Left ventricle myocardium inferior (tissue), 1 donor: ENCODE data around the gene GTPBP6. TPM values are rescaled to one million over a fixed set of nuclear protein-coding genes. Genes with fewer than 3 reads are reported as not detected.
"Not testable (repeated sequence)": the region's sequence is repeated elsewhere in the genome, so short reads cannot be mapped to it uniquely, and the experiment has no call there.

Source experiments
- DNase-seq: peaks from one replicate; pipeline ENCODE4 v3.0.0-alpha.2; 2020
- H3K27ac ChIP-seq: fragments of 200-600 bp; replicated peaks from 2 replicates; pipeline ENCODE4 v1.8.0; 2021
- H3K27me3 ChIP-seq: fragments of 200-600 bp; 2 replicates; pipeline ENCODE4 v1.8.0; 2021; ENCODE audit warnings: low read depth
- H3K36me3 ChIP-seq: fragments of 200-600 bp; 2 replicates; pipeline ENCODE4 v1.8.0; 2021
- H3K4me1 ChIP-seq: fragments of 200-600 bp; 2 replicates; pipeline ENCODE4 v1.8.0; 2021
- H3K4me3 ChIP-seq: fragments of 200-600 bp; 2 replicates; pipeline ENCODE4 v1.8.0; 2021; ENCODE audit warnings: mild to moderate bottlenecking, moderate library complexity
- H3K9me3 ChIP-seq: fragments of 200-600 bp; replicated peaks from 2 replicates; pipeline ENCODE4 v1.8.0; 2021
- intact Hi-C: fragments of 100-400 bp; cut with micrococcal nuclease; formaldehyde crosslinking; loops from one replicate; pipeline ENCODE4 v1.11.0; 2022
- total RNA-seq: library from RNA; stranded (reverse); fragmentation: NEBNext Ultra II Directional; extraction: Animal tissue kit (Norgen Biotek cat#: 25700); gene quantifications from one replicate; pipeline ENCODE4 v1.2.1, GENCODE V29; 2021
- TF ChIP-seq, protein P1 (sequence below): fragments of 200-600 bp; IDR thresholded peaks from 2 replicates; pipeline ENCODE4 v1.8.0; 2021; ENCODE audit warnings: antibody characterized with exemption, mild to moderate bottlenecking, borderline replicate concordance
- donor health status: DM: no; HTN: yes; CAD: no; lungs with severe emphysema.

Gene GTPBP6
- total RNA-seq, 1 donor from 2014 or later: 51.1 TPM

DNA sequence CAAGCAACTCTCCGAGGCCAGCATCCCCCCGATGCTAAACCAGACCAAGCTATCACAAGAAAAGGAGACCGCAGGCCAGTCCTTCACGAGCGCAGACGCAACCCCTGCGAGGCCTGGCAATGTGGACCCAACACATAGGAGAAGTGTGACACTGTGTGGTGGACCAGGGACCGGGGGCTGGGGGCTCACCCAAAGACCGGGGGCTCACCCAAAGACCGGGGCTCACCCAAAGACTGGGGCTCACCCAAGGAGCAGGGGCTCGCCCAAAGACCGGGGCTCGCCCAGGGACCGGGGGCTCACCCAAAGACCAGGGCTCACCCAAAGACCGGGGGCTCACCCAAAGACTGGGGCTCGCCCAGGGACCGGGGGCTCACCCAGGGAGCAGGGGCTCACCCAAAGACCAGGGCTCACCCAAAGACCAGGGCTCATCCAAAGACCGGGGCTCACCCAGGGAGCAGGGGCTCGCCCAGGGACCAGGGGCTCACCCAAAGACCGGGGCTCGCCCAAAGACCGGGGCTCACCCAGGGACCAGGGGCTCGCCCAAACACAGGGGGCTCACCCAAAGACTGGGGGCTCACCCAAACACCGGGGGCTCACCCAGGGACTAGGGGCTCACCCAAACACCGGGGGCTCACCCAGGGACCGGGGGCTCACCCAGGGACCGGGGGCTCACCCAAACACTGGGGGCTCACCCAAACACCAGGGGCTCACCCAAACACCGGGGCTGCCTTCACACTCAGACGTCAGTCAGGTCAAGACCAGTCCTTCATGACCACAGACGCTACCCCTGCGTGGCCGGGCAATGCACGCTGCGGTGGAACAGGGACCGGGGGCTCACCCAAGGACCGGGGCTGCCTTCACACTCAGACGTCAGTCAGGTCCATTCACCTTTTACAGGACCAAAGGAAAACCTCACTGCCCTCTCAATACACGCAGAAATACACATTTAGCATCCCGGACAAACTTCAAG is 35.3 kb upstream of the GTPBP6 start:
- H3K27ac ChIP-seq: peak overlapping the region; percentile 52
- peaks cover 16% of the 10 kb centered on the region for H3K36me3 ChIP-seq
- peaks cover 36% of the 10 kb centered on the region for H3K4me1 ChIP-seq
- intact Hi-C loops: no loop called here
- no peak overlapping the region for H3K4me3 ChIP-seq
- no peaks in the 10 kb centered on the region for H3K27me3 ChIP-seq
- peak; percentile 8 for DNase-seq
- TF ChIP-seq, protein P1, sequence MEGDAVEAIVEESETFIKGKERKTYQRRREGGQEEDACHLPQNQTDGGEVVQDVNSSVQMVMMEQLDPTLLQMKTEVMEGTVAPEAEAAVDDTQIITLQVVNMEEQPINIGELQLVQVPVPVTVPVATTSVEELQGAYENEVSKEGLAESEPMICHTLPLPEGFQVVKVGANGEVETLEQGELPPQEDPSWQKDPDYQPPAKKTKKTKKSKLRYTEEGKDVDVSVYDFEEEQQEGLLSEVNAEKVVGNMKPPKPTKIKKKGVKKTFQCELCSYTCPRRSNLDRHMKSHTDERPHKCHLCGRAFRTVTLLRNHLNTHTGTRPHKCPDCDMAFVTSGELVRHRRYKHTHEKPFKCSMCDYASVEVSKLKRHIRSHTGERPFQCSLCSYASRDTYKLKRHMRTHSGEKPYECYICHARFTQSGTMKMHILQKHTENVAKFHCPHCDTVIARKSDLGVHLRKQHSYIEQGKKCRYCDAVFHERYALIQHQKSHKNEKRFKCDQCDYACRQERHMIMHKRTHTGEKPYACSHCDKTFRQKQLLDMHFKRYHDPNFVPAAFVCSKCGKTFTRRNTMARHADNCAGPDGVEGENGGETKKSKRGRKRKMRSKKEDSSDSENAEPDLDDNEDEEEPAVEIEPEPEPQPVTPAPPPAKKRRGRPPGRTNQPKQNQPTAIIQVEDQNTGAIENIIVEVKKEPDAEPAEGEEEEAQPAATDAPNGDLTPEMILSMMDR: no peak
- H3K9me3 ChIP-seq: peaks cover 2% of the 10 kb centered on the region

DNA sequence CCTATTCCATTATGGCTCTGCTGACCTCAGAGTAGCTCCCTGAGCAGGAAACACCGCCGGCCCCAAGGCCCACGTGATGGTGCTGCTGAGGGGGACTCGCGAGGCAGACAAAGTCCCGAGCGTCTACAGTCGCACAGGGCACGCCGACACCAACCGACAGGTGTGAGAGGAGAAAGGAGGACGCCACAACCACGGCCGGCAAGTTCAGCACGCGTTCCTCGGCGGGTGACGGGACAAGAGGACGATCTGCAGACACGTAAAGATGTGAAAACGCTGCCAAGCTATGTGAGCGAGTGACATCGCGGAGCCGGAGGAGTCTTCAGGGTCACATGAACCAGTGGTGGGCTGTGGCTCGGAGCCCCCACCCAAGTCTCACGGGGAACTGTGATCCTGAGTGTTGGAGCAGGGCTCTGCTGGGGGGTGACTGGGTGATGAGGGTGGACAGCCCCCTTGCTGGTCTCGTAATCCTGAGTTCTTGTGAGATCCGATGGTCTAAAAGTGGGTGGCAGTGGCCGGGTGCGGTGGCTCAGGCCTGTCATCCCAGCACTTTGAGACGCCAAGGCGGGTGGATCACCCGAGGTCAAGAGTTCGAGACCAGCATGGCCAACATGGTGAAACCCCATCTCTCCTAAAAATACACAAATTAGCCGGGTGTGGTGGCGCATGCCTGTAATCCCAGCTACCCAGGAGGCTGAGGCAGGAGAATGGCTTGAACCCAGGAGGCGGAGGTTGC is 34.2 kb upstream of the GTPBP6 start:
- H3K27ac ChIP-seq: no peak overlapping the region
- DNase-seq: peak; percentile 11
- intact Hi-C loops: no loop called here

DNA sequence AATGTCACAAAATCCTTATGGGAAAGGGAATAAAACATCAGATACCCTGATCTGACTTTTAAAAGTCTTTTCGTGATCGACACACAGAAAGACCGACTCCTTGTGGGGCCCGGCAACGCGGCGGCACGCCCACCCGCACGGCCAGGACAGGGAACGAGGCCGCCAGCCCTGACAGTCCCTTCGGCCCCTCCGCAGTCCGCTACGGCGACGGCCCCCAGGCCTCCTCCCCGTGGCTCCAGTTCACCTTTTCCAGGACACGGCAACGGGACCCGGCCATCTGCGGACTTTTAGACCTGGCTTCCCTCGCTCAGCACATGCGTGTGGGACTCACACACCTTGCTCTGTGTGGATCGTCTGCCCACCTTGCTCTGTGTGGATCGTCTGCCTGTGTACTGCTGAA is 33.6 kb upstream of the GTPBP6 start:
- Histone ChIP-seq H3K4me3 (no peak overlapping the region), H3K4me1 (peaks cover 42% of the 10 kb centered on the region), H3K27me3 (no peaks in the 10 kb centered on the region), H3K27ac (no peak overlapping the region), H3K36me3 (peaks cover 1% of the 10 kb centered on the region), H3K9me3 (no peaks in the 10 kb centered on the region)
- TF ChIP-seq, protein P1: no peak
- DNase-seq: peak; percentile 9
- intact Hi-C loops: no loop called here

More for the DNA sequence above, 34.2 kb upstream of the GTPBP6 start:
- Histone ChIP-seq H3K4me1 (peaks cover 42% of the 10 kb centered on the region), H3K27me3 (no peaks in the 10 kb centered on the region), H3K4me3 (no peak overlapping the region), H3K9me3 (no peaks in the 10 kb centered on the region), H3K36me3 (peaks cover 7% of the 10 kb centered on the region)
- TF ChIP-seq, protein P1: no peak

DNA sequence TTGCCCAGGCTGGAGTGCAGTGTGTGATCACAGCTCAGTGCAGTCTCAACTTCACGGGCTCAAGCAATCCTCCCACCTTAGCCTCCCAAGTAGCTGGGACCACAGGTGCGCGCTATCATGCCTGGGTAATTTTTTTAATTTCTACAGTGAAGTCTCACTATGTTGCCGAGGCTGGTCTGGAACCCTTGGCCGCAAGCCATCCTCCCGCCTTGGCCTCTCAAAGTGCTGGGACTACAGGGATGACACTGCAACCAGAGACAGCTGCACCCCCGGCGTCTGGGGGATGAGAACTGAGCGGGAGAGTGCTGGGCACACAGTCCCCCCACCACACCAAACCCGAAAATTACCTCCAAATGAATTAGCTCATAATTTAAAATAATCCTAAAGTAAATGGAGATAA is 33.1 kb upstream of the GTPBP6 start:
- intact Hi-C loops: no loop called here
- H3K4me1 ChIP-seq: peaks cover 42% of the 10 kb centered on the region

DNA sequence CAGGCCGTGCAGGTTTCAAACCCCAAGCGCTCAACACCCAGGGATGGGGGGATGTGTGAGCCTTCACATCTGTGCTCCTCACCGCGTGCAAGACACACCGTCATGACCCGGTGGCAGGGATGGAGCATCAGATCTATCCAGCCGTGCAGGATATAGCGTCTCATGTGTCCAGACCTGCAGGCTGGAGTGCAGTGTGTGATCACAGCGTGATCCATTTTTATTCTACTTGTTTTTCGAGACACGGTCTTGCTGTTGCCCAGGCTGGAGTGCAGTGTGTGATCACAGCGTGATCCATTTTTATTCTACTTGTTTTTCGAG is 32.7 kb upstream of the GTPBP6 start:
- H3K36me3 ChIP-seq, intact Hi-C loops, H3K9me3 ChIP-seq, H3K27me3 ChIP-seq, H3K4me3 ChIP-seq: not testable (repeated sequence)
- H3K4me1 ChIP-seq: peaks cover 42% of the 10 kb centered on the region
- H3K27ac ChIP-seq: peak overlapping the region; percentile 30
- peak; percentile 5 for DNase-seq

More for the DNA sequence above, 33.1 kb upstream of the GTPBP6 start:
- DNase-seq: peak; percentile 6
- H3K4me3 ChIP-seq: no peak overlapping the region
- peaks cover under 1% of the 10 kb centered on the region for H3K36me3 ChIP-seq
- TF ChIP-seq, protein P1: no peak
- H3K9me3 ChIP-seq: no peaks in the 10 kb centered on the region
- H3K27ac ChIP-seq: no peak overlapping the region
- H3K27me3 ChIP-seq: no peaks in the 10 kb centered on the region
